ENCODE results near the gene ATAD3A.

The ATAD3A gene

GRCh38 chr1:1527092-1527816 lies 15.3 kb downstream of the ATAD3A start:
- Histone ChIP-seq H3K27me3 (ENCODE audit: control insufficient read depth, low read length) (no peaks in the 10 kb centered on the region), H3K9me3 (ENCODE audit: control insufficient read depth, insufficient read depth, low read length) (peaks cover 8% of the 10 kb centered on the region; the same call in 1 of the 2 replicates), H3K27ac (ENCODE audit: low read depth, low read length) (no peak overlapping the region), H3K36me3 (ENCODE audit: control insufficient read depth, low read length) (peaks cover 57% of the 10 kb centered on the region), H4K20me1 (ENCODE audit: control insufficient read depth, insufficient read depth, low read depth, low read length) (no peaks in the 10 kb centered on the region), H3K4me1 (ENCODE audit: control insufficient read depth, low read length) (no peaks in the 10 kb centered on the region), H3K4me3 (ENCODE audit: low read length) (no peak overlapping the region), H3K79me2 (ENCODE audit: control insufficient read depth, low read length) (no peaks in the 10 kb centered on the region), H3K4me2 (ENCODE audit: low read length) (no peak overlapping the region), H3K9me2 (replicated peaks; ENCODE audit: control insufficient read depth, low read length) (no peaks in the 10 kb centered on the region), H3F3A (ENCODE audit: control insufficient read depth, insufficient read depth) (0 out of 2 replicates have a peak, but pooled peaks cover 4% of the 10 kb centered on the region)
- TF ChIP-seq EZH2phosphoT487 (IDR thresholded peaks at IDR 0.05; ENCODE audit: borderline replicate concordance, low read length): no peak
- TF ChIP-seq, protein P1, sequence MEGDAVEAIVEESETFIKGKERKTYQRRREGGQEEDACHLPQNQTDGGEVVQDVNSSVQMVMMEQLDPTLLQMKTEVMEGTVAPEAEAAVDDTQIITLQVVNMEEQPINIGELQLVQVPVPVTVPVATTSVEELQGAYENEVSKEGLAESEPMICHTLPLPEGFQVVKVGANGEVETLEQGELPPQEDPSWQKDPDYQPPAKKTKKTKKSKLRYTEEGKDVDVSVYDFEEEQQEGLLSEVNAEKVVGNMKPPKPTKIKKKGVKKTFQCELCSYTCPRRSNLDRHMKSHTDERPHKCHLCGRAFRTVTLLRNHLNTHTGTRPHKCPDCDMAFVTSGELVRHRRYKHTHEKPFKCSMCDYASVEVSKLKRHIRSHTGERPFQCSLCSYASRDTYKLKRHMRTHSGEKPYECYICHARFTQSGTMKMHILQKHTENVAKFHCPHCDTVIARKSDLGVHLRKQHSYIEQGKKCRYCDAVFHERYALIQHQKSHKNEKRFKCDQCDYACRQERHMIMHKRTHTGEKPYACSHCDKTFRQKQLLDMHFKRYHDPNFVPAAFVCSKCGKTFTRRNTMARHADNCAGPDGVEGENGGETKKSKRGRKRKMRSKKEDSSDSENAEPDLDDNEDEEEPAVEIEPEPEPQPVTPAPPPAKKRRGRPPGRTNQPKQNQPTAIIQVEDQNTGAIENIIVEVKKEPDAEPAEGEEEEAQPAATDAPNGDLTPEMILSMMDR (IDR thresholded peaks at IDR 0.05; ENCODE audit: low read depth, low read length, poor library complexity, severe bottlenecking): no peak

- Histone ChIP-seq H3K4me1 (ENCODE audit: control insufficient read depth, low read length) (no peaks in the 10 kb centered on the region), H3K27ac (ENCODE audit: low read depth, low read length) (no peak overlapping the region), H3K4me2 (ENCODE audit: low read length) (no peak overlapping the region), H3K79me2 (ENCODE audit: control insufficient read depth, low read length) (no peaks in the 10 kb centered on the region), H3K36me3 (ENCODE audit: control insufficient read depth, low read length) (peaks cover 53% of the 10 kb centered on the region), H3K9me3 (ENCODE audit: control insufficient read depth, insufficient read depth, low read length) (peaks cover 8% of the 10 kb centered on the region; the same call in 1 of the 2 replicates), H3F3A (ENCODE audit: control insufficient read depth, insufficient read depth) (0 out of 2 replicates have a peak, but pooled peaks cover 4% of the 10 kb centered on the region), H3K9me2 (replicated peaks; ENCODE audit: control insufficient read depth, low read length) (no peaks in the 10 kb centered on the region), H4K20me1 (ENCODE audit: control insufficient read depth, insufficient read depth, low read depth, low read length) (no peaks in the 10 kb centered on the region), H3K27me3 (ENCODE audit: control insufficient read depth, low read length) (no peaks in the 10 kb centered on the region), H3K4me3 (ENCODE audit: low read length) (no peak overlapping the region)
- TF ChIP-seq, protein P1 (IDR thresholded peaks at IDR 0.05; ENCODE audit: low read depth, low read length, poor library complexity, severe bottlenecking): no peak
- no peak for TF ChIP-seq EZH2phosphoT487 (IDR thresholded peaks at IDR 0.05; ENCODE audit: borderline replicate concordance, low read length)
Observed at GRCh38 chr1:1528301-1529267, 16.6 kb downstream of the ATAD3A start.

- Histone ChIP-seq H3K79me2 (ENCODE audit: control insufficient read depth, low read length) (no peaks in the 10 kb centered on the region), H3K4me3 (ENCODE audit: low read length) (no peak overlapping the region), H3K4me2 (ENCODE audit: low read length) (no peak overlapping the region), H3K9me2 (replicated peaks; ENCODE audit: control insufficient read depth, low read length) (no peaks in the 10 kb centered on the region), H3K4me1 (ENCODE audit: control insufficient read depth, low read length) (no peaks in the 10 kb centered on the region), H4K20me1 (ENCODE audit: control insufficient read depth, insufficient read depth, low read depth, low read length) (no peaks in the 10 kb centered on the region), H3K27ac (ENCODE audit: low read depth, low read length) (no peak overlapping the region), H3F3A (ENCODE audit: control insufficient read depth, insufficient read depth) (0 out of 2 replicates have a peak, but pooled peaks cover 4% of the 10 kb centered on the region), H3K9me3 (ENCODE audit: control insufficient read depth, insufficient read depth, low read length) (peaks cover 8% of the 10 kb centered on the region; the same call in 1 of the 2 replicates), H3K27me3 (ENCODE audit: control insufficient read depth, low read length) (no peaks in the 10 kb centered on the region), H3K36me3 (ENCODE audit: control insufficient read depth, low read length) (peaks cover 51% of the 10 kb centered on the region)
- TF ChIP-seq, protein P1 (IDR thresholded peaks at IDR 0.05; ENCODE audit: low read depth, low read length, poor library complexity, severe bottlenecking): no peak
- TF ChIP-seq EZH2phosphoT487 (IDR thresholded peaks at IDR 0.05; ENCODE audit: borderline replicate concordance, low read length): no peak
Observed at GRCh38 chr1:1529321-1529720, 17.4 kb downstream of the ATAD3A start.
